Bronchial epithelial cell (primary cell): ENCODE results near the gene ISG20L2. TPM values are rescaled to one million over a fixed set of nuclear protein-coding genes. Genes with fewer than 3 reads are reported as not detected.

Experiments used
- DNase-seq: peaks from one replicate; pipeline ENCODE4 v3.0.0-alpha.2; 2010; ENCODE audit warnings: low read depth
- FAIRE-seq: peaks from 2 replicates; lab custom pipeline; 2011; peaks lifted over from hg19 to GRCh38; lab: Jason Lieb, UNC
- H3K27me3 ChIP-seq: 2 replicates; pipeline ENCODE4 v1.5.1; 2011; ENCODE audit warnings: low read length; ENCODE audit not compliant: control insufficient read depth, insufficient read depth
- H3K36me3 ChIP-seq: 2 replicates; pipeline ENCODE4 v1.5.1; 2011; ENCODE audit warnings: low read length; ENCODE audit not compliant: control insufficient read depth, insufficient read depth
- H3K4me3 ChIP-seq: 2 replicates; pipeline ENCODE4 v1.5.1; 2011; ENCODE audit warnings: mild to moderate bottlenecking, low read depth, low read length, control low read depth
- CTCF ChIP-seq: IDR thresholded peaks from 2 replicates; pipeline ENCODE4 v1.5.1; 2011; ENCODE audit warnings: mild to moderate bottlenecking, moderate library complexity, low read length, control low read depth, inconsistent platforms; ENCODE audit not compliant: insufficient read depth, severe bottlenecking
- total RNA-seq: library from RNA; depleted of rRNA; stranded (reverse); fragments of >200 nt; gene quantifications from 2 replicates; pipeline ENCODE4 v1.2.1, GENCODE V29; 2014

The ISG20L2 gene
- 7.9 and 10.6 TPM in 2 replicates for total RNA-seq

DNA sequence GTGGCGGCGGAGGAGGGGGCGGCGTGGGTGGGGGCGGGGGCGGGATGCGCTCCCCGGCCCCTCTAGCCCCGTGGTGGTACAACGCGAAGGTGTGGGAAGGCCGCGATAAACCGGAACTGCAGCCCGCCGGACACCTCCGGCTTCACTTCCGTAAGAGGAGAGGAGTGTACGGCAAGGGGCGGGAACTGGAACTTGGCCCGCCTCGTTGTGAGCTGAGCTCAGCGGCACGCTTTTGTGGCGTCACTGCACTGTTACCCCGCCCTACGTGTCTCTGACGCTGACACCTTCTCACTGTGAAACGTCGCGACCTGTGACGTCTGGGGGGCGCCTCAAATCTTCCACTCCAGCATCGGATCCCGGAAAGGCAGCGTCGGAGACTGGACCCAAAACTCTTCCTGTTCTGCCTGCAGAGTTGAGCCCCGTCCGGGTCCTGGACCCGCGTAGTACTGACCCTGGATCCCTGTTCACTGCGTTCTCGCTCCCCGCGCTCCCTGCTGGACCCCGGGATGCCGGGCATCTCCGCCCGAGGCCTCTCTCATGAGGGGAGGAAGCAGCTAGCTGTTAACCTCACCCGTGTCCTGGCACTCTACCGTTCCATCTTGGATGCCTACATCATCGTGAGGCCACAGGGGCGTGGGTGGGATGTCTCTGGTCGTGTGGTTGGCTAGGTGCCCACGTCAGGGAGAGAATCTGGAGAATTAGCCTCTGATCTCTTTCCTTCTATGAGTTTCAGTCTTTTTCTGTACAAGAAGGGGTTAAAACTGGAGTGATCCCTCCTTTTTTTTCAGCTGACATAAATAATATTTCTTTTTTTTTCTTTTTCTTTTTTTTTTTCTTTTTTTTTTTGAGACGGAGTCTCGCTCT is at the start of gene ISG20L2:
Gene ISG20L2 (minus strand): TSS at position 168 of the 864 bp plus-strand sequence. CDS start 1,114 bp downstream, outside the sequence.
- H3K36me3 ChIP-seq, result peaks cover 14% of the 10 kb centered on the region
- H3K4me3 ChIP-seq, result peak within 1 kb of the TSS; percentile 92
- FAIRE-seq, result no peak
- DNase-seq, result peak; percentile 95
- H3K27me3 ChIP-seq, result no peaks in the 10 kb centered on the region
- TF ChIP-seq CTCF, result no peak

GRCh38 chr1:156777573-156777972 is 49.0 kb upstream of the ISG20L2 start:
- H3K27me3 ChIP-seq, result no peaks in the 10 kb centered on the region
- peaks cover 5% of the 10 kb centered on the region for H3K36me3 ChIP-seq
- no peak overlapping the region for H3K4me3 ChIP-seq
- DNase-seq (no peak), FAIRE-seq (no peak)
- TF ChIP-seq CTCF, result no peak

DNA sequence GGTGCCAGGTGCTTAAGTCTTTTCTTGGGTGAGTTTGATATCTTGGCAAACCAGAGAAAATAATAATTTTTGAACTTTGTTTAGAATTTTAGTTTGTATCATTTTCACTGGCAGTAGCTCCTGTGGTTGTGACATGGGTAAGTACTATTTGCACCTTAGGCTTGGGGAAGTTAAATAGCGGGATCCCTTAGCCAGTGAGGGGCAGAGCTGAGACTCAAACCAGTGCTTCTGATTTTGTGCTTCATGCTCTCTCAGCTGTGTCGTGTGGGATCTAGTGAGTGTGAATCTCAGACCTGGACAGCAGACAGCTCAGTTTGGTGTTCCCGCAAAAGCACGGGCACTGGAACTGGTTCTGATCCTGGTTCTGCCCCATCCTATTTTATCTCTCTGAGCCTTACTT is 48.4 kb upstream of the ISG20L2 start:
- Histone ChIP-seq H3K36me3 (peaks cover 4% of the 10 kb centered on the region), H3K27me3 (no peaks in the 10 kb centered on the region), H3K4me3 (no peak overlapping the region)
- DNase-seq (no peak), FAIRE-seq (no peak)
- TF ChIP-seq CTCF, result no peak

DNA sequence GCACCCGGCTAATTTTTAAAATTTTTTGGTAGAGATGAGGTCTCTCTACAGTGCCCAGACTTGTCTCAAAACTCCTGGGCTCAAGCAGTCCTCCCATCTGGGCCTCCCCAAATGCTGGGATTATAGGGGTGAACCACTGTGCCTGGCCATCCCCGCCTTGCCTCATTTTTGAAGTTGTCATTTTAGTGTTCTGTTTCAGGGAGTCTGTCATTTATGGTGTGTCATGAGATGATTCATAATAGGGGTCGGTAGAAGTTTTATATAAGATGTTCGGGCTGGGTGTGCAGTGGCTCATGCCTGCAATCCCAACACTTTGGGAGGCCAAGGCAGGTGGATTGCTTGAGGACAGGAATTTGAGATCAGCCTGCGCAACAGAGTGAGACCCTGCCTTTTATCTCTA is 47.2 kb upstream of the ISG20L2 start:
- no peak for DNase-seq
- FAIRE-seq, result no peak
- Histone ChIP-seq H3K27me3 (no peaks in the 10 kb centered on the region), H3K36me3 (peaks cover 6% of the 10 kb centered on the region), H3K4me3 (no peak overlapping the region)
- no peak for TF ChIP-seq CTCF

DNA sequence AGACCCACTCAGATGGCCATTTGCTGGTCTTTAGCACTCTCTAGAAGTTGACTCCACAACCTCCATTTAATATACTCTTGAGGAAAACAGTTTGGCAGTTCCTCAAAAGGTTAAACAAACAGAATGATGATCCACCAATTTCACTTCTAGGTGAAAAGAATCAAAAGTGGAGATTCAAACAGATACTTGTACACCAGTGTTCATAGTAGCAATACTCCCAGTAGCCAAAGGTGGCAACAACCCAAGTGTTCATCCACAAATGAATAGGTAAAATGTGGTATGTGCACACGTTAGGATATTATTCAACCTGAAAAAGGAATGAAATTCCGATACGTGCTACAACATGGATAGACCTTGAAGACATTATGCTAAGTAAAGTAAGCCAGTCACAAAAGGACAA is 45.0 kb upstream of the ISG20L2 start:
- no peak for TF ChIP-seq CTCF
- Histone ChIP-seq H3K27me3 (no peaks in the 10 kb centered on the region), H3K36me3 (peaks cover 6% of the 10 kb centered on the region), H3K4me3 (no peak overlapping the region)
- FAIRE-seq (no peak), DNase-seq (no peak)
